NCI-H187 (cell line): ENCODE data around the gene NXNL1.

ENCODE experiments used
- DNase-seq, 2 experiments: peaks; one replicate each; lab custom pipeline; 2025; lab: John Stamatoyannopoulos, UW

Gene NXNL1

DNA sequence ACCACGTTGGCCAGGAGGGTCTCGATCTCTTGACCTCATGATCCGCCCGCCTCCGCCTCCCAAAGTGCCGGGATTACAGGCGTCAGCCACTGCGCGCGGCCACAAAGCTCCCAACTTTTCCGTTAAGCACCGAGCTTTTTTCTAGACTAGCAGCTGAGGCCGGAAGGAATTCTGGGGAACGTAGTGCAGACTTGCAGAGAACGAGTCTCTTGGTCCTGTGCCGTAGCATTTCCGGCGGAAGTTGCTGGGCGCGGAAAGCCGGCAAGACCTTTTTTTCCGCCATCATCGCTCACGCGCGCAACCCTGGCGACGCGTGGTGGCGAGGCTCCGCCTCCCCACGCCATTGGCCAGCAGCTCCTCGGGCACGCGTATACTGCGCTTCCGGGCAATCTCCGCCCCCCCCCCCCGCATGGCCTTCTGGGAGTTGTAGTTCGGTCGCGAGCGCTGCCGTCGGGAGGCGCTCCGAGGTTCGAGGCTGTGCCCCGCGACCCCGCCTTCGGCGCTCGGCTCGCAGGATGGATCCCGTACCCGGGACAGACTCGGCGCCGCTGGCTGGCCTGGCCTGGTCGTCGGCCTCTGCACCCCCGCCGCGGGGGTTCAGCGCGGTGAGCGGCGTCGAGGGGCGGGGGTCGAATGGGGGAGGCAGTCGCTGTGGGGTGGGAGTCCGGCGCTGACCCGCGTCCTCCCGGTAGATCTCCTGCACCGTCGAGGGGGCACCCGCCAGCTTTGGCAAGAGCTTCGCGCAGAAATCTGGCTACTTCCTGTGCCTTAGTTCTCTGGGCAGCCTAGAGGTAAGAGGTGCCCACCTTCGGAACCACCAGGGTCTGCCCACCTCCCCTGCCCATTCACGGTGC lies 40.9 kb downstream of the NXNL1 start, which contains the start of gene MVB12A:
TSS of gene MVB12A (plus strand) at position 427 of the 854 bp plus-strand sequence. CDS start at position 516, 89 bp downstream.
- peak; percentile 68 to 89 for DNase-seq

DNA sequence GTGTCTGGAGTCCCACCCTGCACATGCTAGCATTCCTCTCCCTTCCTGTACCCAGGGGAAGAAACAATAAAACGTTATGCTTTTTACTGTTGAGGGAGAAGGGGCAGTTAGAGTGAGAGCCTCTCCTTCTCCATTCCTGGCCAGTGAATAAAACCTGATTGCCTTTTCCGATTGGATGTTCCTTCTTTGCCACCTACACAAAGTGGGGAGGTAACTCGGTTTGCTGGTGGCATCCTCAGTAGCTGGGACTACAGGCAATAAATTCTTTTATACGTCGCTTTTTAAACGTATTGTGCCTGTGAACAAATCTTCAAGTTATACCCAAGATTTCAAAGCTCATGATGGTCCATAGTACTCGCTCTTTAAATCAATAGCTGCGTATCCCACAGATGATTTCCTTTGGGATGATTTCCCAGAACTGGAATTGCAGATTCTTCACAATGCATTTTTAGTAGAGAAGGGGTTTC lies 41.5 kb downstream of the NXNL1 start:
- DNase-seq, result no peak

DNA sequence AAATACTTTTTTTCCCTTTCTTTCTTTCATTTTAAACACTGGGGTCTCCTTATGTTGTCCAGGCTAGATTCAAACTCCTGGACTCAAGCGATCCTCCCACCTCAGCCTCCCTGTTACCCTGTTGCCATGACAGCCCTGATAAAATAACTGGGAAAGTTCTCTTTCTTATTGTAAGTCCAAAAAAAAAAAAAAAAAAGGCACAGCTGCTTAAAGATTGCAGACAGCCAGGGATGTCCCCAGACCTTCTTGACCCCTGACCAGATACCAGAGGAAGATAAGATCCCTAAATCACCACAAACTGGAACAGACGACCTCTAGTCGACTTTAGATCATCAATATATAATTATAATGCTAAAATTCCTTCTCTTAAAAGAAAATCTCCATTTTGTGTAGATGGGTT lies 42.0 kb downstream of the NXNL1 start:
- no peak for DNase-seq

DNA sequence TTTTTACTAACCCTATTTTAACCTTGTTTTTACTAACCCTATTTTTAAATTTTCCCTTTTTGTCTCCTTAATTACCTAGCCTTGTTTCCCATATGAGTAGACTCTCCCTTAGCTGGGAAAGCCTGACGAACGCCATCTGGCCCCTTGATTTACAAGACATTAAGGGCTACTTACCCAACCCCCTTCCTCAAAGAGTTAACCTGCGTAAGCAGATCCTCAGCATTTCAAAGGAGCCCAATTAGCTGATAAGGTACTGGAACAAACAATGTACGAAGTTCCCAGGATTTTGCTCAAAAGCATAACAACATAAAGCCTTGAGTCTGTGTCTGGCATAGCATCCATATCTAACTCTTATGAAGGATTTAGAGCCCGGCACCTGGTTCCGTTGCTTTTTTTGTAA lies 45.6 kb downstream of the NXNL1 start:
- DNase-seq, result no peak

DNA sequence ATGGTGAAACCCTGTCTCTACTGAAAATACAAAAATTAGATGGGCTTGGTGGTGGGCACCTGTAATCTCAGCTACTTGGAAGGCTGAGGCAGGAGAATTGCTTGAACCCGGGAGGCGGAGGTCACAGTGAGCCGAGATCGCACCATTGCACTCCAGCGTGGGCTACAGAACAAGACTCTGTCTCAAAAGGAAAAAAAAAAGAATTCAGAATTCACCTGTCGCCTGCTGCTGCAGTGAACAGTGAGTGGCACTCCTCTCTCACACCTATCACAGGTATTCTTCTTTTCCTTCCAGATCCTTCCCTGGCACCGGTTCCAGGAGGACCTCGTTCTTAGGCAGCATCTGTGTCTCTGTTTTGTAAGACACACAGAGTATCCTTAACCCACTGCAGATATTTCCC lies 46.6 kb downstream of the NXNL1 start:
- DNase-seq, result no peak

DNA sequence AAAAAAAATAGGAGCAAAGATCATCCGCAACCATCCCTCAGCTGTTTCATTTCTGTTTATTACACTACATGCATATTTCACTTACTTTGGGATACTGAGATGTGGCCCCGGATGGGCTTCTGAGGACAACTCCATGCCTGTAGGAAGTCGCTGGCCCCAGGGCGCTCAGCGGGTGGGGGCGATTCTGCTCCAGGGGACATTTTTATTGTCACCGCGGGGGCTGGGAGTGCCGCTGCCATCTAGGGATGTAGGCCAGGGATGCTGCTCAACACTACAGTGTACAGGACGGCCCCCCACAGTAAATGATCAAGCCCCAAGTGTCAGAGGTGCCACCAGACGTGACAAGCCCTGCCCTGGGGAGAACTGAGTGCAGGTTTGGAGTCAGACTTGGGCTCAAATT lies 48.9 kb downstream of the NXNL1 start:
- no peak for DNase-seq

DNA sequence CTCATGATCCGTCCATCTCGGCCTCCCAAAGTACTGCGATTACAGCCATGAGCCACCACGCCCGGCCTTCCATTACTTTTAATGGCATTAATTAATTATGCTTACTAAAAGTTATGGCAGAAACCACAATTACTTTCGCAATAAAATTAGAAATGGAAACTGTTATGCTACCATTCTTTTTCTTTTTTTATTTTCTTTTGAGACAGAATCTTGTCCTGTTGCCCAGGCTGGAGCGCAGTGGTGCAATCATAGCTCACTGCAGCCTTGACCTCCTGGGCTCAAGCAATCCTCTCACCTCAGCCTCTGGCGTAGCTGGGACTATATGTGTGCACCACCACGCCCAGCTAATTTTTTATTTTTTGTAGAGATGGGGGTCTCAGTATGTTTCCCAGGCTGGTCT lies 50.7 kb downstream of the NXNL1 start:
- no peak for DNase-seq

DNA sequence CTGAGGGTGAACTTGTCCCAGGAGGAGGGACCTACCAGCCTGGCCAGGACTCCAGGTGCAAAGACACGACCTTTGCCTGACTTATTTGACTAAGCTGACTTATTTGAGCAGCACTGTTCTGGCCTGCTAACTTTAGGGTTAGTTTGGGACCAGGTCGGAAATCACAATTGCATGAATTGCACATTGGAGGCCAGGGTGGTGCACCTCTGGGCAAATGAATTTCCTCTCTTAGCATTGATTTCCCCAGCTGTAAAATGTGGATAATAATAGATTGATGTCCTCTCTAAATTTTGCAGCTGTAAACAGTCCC lies 53.9 kb downstream of the NXNL1 start:
- DNase-seq, result no peak

DNA sequence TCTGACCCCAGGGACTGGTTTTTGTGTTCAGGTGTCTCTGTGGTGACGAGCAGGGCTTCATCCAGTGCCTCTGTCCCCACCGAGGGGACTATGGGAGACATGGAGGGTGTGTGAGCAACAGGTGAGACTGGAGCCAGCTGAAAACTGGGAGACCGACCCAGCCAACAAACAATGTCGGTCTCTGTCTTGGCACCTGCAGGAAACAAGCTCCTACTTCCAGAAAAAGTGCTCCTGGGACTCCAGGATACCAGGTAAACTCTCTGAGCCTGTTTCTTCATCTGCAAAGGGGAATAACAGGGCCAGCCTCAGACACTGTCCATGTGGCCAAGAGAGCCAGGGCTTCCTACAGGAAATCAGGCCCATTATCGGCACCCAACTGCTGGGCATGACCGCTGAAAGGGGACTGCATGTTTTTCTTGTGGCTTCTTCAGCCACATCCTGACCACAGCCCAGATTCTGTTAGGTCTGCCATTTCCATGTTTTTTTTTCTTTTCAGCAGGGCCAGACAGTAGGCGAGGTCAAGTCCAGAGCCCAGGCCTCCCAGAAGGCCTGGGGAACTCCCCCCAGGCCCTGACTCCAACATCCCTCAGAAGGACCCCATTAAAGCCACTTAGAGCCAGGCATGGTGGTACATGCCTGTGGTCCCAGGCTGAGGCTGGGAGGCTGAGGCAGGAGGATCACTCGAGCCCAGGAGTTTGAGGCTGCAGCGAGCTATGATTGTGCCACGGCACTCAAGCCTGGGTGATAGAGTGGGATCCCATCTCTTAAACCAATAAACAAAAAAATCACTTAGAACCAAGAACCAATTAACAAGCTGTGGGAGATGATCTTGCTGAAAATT lies 54.5 kb downstream of the NXNL1 start:
- no peak for DNase-seq
